ENCODE data around the gene GABRG3.

GRCh38 chr15:27454281-27455075 lies 483.5 kb downstream of the GABRG3 start:
- TF ChIP-seq CTCF (conservative IDR thresholded peaks at IDR 0.05; ENCODE audit: low read depth, low read length) (no peak), POLR2A (IDR thresholded peaks at IDR 0.05; ENCODE audit: low read depth, low read length) (no peak), CEBPB (IDR thresholded peaks at IDR 0.05; ENCODE audit: low read depth, low read length) (no peak), ELK1 (IDR thresholded peaks at IDR 0.05; ENCODE audit: borderline replicate concordance, low read depth, low read length) (no peak), RAD21 (IDR thresholded peaks at IDR 0.05; ENCODE audit: low read length) (no peak), BHLHE40 (IDR thresholded peaks at IDR 0.05; ENCODE audit: low read depth, low read length) (no peak), NFE2L2 (IDR thresholded peaks at IDR 0.05; ENCODE audit: low read depth, low read length) (no peak), USF2 (IDR thresholded peaks at IDR 0.05; ENCODE audit: low read depth, low read length) (no peak), CHD1 (IDR thresholded peaks at IDR 0.05; ENCODE audit: low read depth, low read length) (no peak), MAZ (IDR thresholded peaks at IDR 0.05; ENCODE audit: borderline replicate concordance, low read depth, low read length) (no peak), MAFK (IDR thresholded peaks at IDR 0.05; ENCODE audit: low read depth, low read length) (no peak)

Measured in IMR-90 (cell line).